Neural progenitor cell (in vitro differentiated cells): ENCODE results near the gene PDK3. TPM values are rescaled to one million over a fixed set of nuclear protein-coding genes. Genes with fewer than 3 reads are reported as not detected.

Experiments used
- DNase-seq: peaks from one replicate; pipeline ENCODE4 v3.0.0-alpha.2; 2016; ENCODE audit warnings: low spot score
- H2AFZ ChIP-seq: fragments of 200-600 bp; sonication (generic); replicated peaks from 2 replicates; pipeline ENCODE4 v1.6.1; 2016; ENCODE audit warnings: antibody characterized with exemption
- H3F3A ChIP-seq: fragments of 200-600 bp; sonication (generic); 2 replicates; pipeline ENCODE4 v1.6.1; 2016; ENCODE audit warnings: antibody characterized with exemption, low read depth
- H3K27ac ChIP-seq: fragments of 200-600 bp; sonication (generic); 2 replicates; pipeline ENCODE4 v1.5.1; 2016; ENCODE audit warnings: mild to moderate bottlenecking
- H3K27me3 ChIP-seq: fragments of 200-600 bp; sonication (generic); 2 replicates; pipeline ENCODE4 v1.6.1; 2016; ENCODE audit warnings: mild to moderate bottlenecking, moderate library complexity
- H3K36me3 ChIP-seq: fragments of 200-600 bp; sonication (generic); 2 replicates; pipeline ENCODE4 v1.5.1; 2016
- H3K4me1 ChIP-seq: fragments of 200-600 bp; sonication (generic); 2 replicates; pipeline ENCODE4 v1.6.1; 2016; ENCODE audit warnings: mixed run types
- H3K4me2 ChIP-seq: fragments of 200-600 bp; sonication (generic); 2 replicates; pipeline ENCODE4 v1.6.1; 2016
- H3K4me3 ChIP-seq: fragments of 200-600 bp; sonication (generic); 2 replicates; pipeline ENCODE4 v1.5.1; 2016
- H3K79me2 ChIP-seq: fragments of 200-600 bp; sonication (generic); 2 replicates; pipeline ENCODE4 v1.6.1; 2016; ENCODE audit warnings: low read depth
- H3K9ac ChIP-seq: fragments of 200-600 bp; sonication (generic); 2 replicates; pipeline ENCODE4 v1.6.1; 2016
- H3K9me3 ChIP-seq: fragments of 200-600 bp; sonication (generic); 2 replicates; pipeline ENCODE4 v1.5.1; 2016; ENCODE audit warnings: low read depth
- H4K20me1 ChIP-seq: fragments of 200-600 bp; sonication (generic); 2 replicates; pipeline ENCODE4 v1.6.1; 2016; ENCODE audit warnings: low read depth
- H3K27ac Mint-ChIP-seq: 3 replicates; pipeline ENCODE4 v1.8.0; 2021; ENCODE audit warnings: mixed read lengths
- H3K27me3 Mint-ChIP-seq: 2 replicates; pipeline ENCODE4 v1.8.0; 2022; ENCODE audit warnings: low read depth, mild to moderate bottlenecking, inconsistent platforms, moderate library complexity, mixed read lengths; ENCODE audit not compliant: insufficient read depth
- H3K36me3 Mint-ChIP-seq: 3 replicates; pipeline ENCODE4 v1.8.0; 2021; ENCODE audit warnings: mixed read lengths
- H3K4me1 Mint-ChIP-seq: 3 replicates; pipeline ENCODE4 v1.8.0; 2021; ENCODE audit warnings: mixed read lengths
- H3K4me3 Mint-ChIP-seq: 3 replicates; pipeline ENCODE4 v1.8.0; 2021; ENCODE audit warnings: mild to moderate bottlenecking, moderate library complexity, mixed read lengths
- H3K9me3 Mint-ChIP-seq: 3 replicates; pipeline ENCODE4 v1.8.0; 2020; ENCODE audit warnings: mixed read lengths
- EZH2 ChIP-seq: fragments of 200-600 bp; sonication (generic); IDR thresholded peaks from 2 replicates; pipeline ENCODE4 v1.6.1; 2017; ENCODE audit warnings: antibody characterized with exemption, mild to moderate bottlenecking, moderate library complexity
- EZH2phosphoT487 ChIP-seq: fragments of 200-600 bp; sonication (generic); IDR thresholded peaks from 2 replicates; pipeline ENCODE4 v1.6.1; 2017; ENCODE audit warnings: antibody characterized with exemption
- total RNA-seq: library from RNA; depleted of rRNA; stranded (reverse); fragments of >200 nt; gene quantifications from 2 replicates; pipeline ENCODE4 v1.2.3, GENCODE V29; 2015; ENCODE audit warnings: low replicate concordance
- TF ChIP-seq, protein P1 (sequence below): fragments of 200-600 bp; sonication (generic); IDR thresholded peaks from 2 replicates; pipeline ENCODE4 v1.5.1; 2017; ENCODE audit warnings: antibody characterized with exemption, mild to moderate bottlenecking

PDK3 gene
- total RNA-seq, 1 donor from 2014 or later = 100 TPM

DNA sequence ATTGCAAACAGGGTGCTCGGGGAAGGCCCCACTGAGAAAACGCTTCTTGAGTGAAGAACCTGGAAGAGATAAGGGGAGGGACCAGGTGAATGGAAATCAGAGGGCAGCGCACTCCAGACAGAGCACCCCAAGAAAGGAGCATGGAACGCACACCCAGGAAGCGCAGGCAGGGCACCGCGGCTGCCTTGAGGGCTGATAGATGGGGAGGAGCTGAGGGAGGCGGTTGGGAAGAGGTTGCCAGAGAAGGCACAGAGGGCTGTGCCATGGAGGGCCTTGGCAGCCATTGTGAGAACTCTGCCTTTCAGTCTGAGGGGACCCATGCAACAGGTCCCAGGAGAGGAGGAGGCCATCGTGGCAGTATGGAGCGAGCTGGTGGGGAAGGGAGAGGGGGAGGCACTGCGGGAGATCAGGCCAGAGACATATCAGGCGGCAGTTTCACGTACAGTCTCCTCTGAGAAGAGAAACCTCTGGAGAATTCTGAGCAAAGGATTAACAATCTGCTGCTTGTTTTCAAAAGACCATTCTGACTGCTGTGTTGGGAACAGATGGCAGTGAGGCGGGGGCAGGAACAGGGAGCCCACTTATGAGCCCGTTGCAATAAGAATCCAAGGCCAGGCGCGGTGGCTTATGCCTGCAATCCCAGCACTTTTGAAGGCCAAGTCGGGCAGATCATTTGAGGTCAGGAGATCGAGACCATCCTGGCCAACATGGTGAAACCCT is 98.4 kb downstream of the PDK3 start:
- H3K4me1 ChIP-seq = no peaks in the 10 kb centered on the region
- no peak for DNase-seq
- no peaks in the 10 kb centered on the region for H3F3A ChIP-seq
- no peaks in the 10 kb centered on the region for H3K36me3 Mint-ChIP-seq
- H3K4me2 ChIP-seq = no peak overlapping the region
- no peak overlapping the region for H3K4me3 Mint-ChIP-seq
- peaks cover 6% of the 10 kb centered on the region for H3K4me1 Mint-ChIP-seq
- H3K79me2 ChIP-seq = no peaks in the 10 kb centered on the region
- no peak for TF ChIP-seq EZH2phosphoT487
- no peak for TF ChIP-seq EZH2
- TF ChIP-seq, protein P1, sequence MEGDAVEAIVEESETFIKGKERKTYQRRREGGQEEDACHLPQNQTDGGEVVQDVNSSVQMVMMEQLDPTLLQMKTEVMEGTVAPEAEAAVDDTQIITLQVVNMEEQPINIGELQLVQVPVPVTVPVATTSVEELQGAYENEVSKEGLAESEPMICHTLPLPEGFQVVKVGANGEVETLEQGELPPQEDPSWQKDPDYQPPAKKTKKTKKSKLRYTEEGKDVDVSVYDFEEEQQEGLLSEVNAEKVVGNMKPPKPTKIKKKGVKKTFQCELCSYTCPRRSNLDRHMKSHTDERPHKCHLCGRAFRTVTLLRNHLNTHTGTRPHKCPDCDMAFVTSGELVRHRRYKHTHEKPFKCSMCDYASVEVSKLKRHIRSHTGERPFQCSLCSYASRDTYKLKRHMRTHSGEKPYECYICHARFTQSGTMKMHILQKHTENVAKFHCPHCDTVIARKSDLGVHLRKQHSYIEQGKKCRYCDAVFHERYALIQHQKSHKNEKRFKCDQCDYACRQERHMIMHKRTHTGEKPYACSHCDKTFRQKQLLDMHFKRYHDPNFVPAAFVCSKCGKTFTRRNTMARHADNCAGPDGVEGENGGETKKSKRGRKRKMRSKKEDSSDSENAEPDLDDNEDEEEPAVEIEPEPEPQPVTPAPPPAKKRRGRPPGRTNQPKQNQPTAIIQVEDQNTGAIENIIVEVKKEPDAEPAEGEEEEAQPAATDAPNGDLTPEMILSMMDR = no peak
- no peak overlapping the region for H3K27ac ChIP-seq
- H3K9me3 Mint-ChIP-seq = no peaks in the 10 kb centered on the region
- no peaks in the 10 kb centered on the region for H3K36me3 ChIP-seq
- peak overlapping the region; percentile 90 for H3K27ac Mint-ChIP-seq
- no peaks in the 10 kb centered on the region for H4K20me1 ChIP-seq
- H3K4me3 ChIP-seq = no peak overlapping the region
- H3K27me3 Mint-ChIP-seq = peaks cover 5% of the 10 kb centered on the region
- no peaks in the 10 kb centered on the region for H3K9me3 ChIP-seq
- no peak overlapping the region for H2AFZ ChIP-seq
- H3K9ac ChIP-seq = no peak overlapping the region
- H3K27me3 ChIP-seq = no peaks in the 10 kb centered on the region

DNA sequence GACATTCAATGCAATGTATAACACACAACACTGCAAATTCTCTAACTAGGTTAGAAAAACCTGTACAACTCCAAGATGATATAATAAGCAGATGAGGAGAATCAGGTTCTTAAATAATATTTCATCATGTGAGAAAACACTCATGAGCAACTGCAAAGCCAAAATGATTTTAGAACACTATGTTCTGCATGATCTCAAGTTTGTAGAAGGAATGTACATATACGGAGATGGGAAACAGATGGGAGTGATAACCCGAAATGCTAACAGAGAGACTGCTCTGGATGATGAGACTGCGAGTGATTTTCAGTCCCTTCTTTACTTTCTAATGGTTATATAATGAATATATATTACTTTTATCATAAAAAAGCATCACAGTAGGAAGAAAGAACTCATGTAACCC is 101.2 kb downstream of the PDK3 start:
- Histone ChIP-seq H3K27me3 (no peaks in the 10 kb centered on the region), H3K27ac (no peak overlapping the region), H3K4me1 (no peaks in the 10 kb centered on the region), H2AFZ (no peak overlapping the region), H4K20me1 (no peaks in the 10 kb centered on the region), H3K4me3 (no peak overlapping the region), H3K36me3 (no peaks in the 10 kb centered on the region), H3K9me3 (no peaks in the 10 kb centered on the region), H3K4me2 (no peak overlapping the region), H3F3A (no peaks in the 10 kb centered on the region), H3K79me2 (no peaks in the 10 kb centered on the region), H3K9ac (no peak overlapping the region)
- Mint-ChIP-seq H3K27ac (no peak overlapping the region), H3K4me3 (no peak overlapping the region), H3K9me3 (peaks cover 3% of the 10 kb centered on the region), H3K27me3 (peaks cover 2% of the 10 kb centered on the region), H3K4me1 (peaks cover 6% of the 10 kb centered on the region), H3K36me3 (no peaks in the 10 kb centered on the region)
- TF ChIP-seq EZH2 (no peak), EZH2phosphoT487 (no peak)
- TF ChIP-seq, protein P1 = no peak
- DNase-seq = no peak

DNA sequence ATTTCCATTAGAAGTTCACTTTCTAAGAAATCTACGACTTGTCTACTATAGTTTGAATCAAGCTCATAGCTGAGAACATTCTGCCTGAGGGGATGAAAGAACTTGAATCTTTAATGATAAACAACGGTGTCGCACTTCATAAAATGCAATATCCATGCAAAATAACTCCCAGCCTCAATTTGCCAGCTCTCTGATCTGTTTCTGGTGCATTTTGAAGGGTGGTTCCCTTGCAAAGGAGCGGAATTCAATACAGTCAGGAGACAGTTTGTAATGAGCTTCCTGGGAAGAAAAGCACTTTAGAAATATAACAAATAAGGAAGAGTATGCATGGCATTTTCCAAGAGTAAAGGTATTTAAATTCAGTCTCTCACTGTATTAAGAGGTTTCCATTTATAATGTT is 102.1 kb downstream of the PDK3 start:
- H3K4me1 Mint-ChIP-seq = peaks cover 6% of the 10 kb centered on the region
- no peak overlapping the region for H3K27ac Mint-ChIP-seq

More for the DNA sequence above, 102.1 kb downstream of the PDK3 start:
- peaks cover 2% of the 10 kb centered on the region for H3K27me3 Mint-ChIP-seq
- no peak overlapping the region for H3K4me3 Mint-ChIP-seq
- H3K27ac ChIP-seq = no peak overlapping the region
- H3K4me2 ChIP-seq = no peak overlapping the region
- H3K36me3 Mint-ChIP-seq = no peaks in the 10 kb centered on the region
- H3K27me3 ChIP-seq = no peaks in the 10 kb centered on the region
- no peaks in the 10 kb centered on the region for H3K9me3 ChIP-seq
- DNase-seq = no peak
- no peaks in the 10 kb centered on the region for H3K4me1 ChIP-seq
- H4K20me1 ChIP-seq = no peaks in the 10 kb centered on the region
- no peaks in the 10 kb centered on the region for H3K36me3 ChIP-seq
- no peaks in the 10 kb centered on the region for H3F3A ChIP-seq
- peaks cover 3% of the 10 kb centered on the region for H3K9me3 Mint-ChIP-seq
- TF ChIP-seq, protein P1 = no peak
- TF ChIP-seq EZH2 (no peak), EZH2phosphoT487 (no peak)
- H3K79me2 ChIP-seq = no peaks in the 10 kb centered on the region
- no peak overlapping the region for H2AFZ ChIP-seq
- no peak overlapping the region for H3K4me3 ChIP-seq
- no peak overlapping the region for H3K9ac ChIP-seq
